GM19025 (cell line): ENCODE results near the gene COPB1.

Experiments
- ATAC-seq: cut with Tn5 transposase; IDR thresholded peaks from one replicate; pipeline ENCODE4 v1.9.1; 2021; ENCODE audit warnings: mild to moderate bottlenecking, low read depth, moderate library complexity; ENCODE audit not compliant: unreplicated experiment

COPB1 gene

DNA sequence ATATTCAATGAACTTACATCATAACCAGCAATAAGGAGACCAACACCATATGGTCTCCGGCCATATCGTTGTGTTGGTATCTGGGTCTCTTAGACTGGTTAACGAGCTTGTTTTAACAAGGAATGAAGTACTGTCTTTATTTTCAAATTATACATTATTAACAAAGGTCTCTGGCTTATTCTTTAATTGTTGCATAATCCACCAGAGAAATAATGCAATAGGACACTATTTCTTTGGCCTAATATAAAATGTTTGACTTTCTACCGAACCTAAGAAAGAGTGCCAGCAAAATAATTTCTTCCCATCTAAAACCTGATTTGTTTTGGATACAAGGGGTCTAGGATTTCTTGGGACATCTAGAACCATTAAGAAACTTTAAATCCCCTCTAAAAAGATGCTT is 14.2 kb upstream of the COPB1 start:
- ATAC-seq: no peak

DNA sequence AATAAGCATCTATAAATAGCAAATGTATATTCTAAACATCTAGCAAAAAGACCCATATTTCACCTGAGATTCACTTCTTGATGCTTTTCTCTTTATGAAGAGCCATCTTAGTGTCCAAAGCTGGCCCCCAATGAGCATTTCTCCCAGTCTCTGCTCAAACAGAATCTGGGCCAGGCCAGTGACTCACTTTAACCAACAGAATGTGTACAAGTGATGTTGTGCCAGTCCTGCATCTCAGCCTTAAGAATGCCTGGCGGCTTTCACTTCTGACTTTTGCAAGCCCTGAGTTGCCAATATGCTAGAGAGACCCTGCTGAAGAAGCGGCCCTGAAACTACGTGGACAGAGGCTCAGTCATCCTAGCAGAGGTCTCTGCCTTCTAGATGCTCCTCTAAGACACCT is 6.9 kb upstream of the COPB1 start:
- no peak for ATAC-seq

DNA sequence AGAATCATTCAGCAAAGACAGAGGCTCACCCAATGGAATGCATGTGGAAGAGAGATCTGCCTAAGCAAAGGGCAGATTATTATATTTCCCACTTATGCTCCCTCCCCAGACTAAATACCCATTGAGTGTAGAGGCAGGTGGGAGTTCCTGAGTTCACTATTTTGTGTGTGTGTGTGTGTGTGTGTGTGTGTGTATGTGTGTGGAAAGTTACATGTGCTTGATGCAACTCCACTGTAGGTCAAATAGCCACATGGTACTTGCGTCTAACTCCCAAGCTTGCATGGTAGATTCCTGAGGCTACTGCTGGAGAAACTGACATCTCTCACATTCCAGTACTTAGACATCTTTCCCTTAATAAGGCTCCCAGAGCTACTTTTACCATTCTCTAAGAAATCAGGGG is 3.4 kb upstream of the COPB1 start:
- ATAC-seq: no peak

DNA sequence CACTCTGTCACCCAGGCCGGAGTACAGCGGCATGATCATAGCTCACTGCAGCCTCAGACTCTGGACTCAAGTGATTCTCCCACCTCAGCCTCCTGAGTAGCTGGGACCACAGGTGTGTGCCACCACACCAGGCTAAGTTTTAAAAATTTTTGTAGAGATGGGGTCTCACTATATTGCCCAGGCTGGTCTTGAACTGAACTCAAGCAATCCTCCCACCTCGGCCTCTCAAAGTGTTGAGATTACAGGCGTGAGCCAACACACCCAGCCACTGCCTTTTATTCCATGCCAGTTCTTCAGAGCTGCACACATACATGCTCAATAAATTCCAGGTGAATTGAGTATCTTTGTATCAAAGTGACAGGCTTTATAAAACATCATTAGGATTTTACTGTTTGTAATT is 2.4 kb upstream of the COPB1 start:
- ATAC-seq: no peak

DNA sequence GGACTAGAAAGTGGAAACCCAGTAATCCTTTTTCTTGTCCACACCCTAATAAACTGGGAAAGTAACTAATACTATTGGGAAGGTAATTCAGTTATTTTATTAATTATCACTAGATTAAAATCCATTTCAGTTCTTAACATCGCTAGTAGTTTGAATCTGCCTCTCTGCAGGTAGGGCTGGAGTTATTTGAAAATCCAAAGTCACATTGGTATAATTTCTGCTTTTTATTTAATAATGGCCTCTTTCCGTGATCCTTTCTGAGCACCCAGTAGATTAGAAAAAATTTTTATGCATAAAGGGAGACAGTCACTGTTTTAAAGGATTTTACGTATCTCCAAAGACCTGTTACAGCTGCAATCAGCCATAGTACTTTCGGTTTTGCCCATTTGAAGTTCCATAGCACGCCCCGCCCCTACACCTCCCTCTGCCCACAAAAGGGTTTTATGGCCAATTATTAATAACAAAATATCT is 605 bp upstream of the COPB1 start:
- peak; percentile 35 for ATAC-seq

DNA sequence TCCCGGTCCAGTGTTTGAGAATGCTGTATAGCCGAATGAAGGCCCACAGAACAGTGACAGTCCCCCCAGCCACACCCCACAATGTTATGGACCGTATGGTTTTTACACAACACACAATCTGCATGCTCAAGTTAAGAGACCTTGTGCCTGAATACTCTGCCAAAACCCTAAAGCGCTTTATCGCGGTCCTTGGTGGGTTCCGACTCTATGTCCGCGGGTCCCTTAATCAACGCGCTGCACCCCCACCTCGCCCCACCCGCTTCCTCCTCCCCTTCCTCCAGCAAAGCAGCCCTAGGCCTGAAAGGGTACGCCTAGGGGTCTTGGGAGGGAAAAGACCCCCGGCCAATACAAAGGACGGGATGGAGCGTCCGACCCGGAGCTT is 442 bp downstream of the COPB1 start:
- ATAC-seq: no peak

DNA sequence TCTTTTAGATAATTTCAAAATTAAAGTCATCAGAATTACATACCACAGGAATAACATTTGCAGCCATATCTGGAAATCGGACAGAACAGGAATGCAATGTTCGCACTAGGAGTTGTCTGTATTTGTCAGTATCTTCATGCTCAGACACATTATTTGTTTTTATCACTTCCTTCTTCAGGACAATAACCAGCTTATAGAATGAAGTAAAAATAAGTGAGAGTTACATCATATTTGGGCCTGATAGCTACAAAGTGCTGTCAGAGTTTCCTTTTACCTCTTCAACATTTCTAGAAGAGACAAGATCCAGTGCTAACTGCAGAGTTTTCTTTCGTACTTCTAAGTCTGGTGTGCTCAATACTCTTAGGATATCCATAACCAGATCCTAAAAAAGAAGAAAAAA is 18.9 kb downstream of the COPB1 start:
- ATAC-seq: no peak

DNA sequence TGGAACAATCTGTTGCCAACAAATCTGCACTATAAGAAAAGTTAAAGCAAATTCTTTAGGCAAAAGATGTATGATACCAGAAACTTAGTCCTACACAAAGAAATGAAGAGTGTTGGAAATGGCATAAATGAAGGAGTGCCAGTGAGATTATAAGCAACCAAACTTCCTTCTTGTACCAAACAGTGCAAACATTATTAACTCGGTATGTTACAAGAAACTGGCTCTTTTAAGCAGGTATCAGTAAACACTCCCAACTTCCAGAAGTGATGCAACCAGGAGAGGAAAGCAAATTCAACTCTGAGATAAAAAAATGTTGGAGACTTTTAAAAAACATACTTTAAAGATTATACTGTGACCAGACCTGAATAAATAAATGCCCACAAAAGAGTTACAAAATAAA is 28.5 kb downstream of the COPB1 start:
- no peak for ATAC-seq

DNA sequence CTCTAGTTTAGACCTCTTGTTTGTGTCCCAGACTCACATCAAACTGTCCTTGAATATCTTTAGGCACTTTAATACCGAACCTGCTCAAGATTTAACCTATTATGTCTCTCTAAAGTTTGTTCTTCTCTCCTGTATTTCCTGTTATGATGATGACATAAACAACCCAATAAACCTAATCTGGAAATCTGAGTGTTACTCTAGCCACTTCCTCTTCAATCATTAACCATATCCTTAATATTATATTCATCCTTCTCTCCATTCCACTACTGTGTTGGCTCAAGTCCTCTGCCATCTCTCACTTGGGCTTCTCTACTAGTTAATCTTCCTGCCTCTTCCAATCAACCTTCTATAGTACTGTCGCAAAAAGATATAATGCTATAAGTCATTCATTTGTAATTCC is 36.0 kb downstream of the COPB1 start:
- no peak for ATAC-seq

DNA sequence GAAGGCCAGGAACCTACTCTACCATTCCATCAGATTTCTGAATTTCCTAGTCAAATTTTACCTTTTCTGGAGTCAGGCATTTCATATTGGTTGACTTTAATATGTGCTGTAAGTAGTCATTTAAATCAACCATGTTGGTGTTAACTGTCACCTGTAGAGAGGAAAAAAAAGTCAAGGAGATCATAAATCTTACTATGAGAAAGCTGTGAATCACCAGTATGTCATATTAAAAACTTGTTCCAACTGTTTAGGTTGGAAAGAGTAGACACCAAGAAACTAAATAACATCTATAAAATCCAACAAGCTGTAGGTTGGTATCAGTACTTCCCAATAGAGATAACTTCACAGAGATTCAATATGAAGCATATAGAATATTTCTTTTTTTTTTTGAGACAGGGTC is 39.5 kb downstream of the COPB1 start:
- no peak for ATAC-seq

DNA sequence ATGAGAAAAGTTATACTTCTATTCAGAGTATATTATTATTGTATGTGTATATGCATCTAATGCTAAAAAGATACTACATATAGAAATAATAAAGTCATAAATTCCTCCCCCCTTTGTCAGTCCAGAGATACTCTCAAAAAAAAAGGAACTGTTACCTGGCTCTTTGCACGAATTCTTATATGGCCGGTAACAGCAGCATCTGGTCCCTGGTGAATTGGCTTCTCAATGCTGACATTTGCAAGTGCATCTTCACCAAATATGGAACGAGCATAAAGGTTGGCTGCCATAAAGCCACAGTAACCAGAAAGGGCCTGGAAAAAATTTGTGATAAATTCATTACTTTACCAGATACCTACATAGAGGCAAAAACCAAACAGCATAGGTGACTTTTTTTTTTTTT is 41.2 kb downstream of the COPB1 start:
- no peak for ATAC-seq

DNA sequence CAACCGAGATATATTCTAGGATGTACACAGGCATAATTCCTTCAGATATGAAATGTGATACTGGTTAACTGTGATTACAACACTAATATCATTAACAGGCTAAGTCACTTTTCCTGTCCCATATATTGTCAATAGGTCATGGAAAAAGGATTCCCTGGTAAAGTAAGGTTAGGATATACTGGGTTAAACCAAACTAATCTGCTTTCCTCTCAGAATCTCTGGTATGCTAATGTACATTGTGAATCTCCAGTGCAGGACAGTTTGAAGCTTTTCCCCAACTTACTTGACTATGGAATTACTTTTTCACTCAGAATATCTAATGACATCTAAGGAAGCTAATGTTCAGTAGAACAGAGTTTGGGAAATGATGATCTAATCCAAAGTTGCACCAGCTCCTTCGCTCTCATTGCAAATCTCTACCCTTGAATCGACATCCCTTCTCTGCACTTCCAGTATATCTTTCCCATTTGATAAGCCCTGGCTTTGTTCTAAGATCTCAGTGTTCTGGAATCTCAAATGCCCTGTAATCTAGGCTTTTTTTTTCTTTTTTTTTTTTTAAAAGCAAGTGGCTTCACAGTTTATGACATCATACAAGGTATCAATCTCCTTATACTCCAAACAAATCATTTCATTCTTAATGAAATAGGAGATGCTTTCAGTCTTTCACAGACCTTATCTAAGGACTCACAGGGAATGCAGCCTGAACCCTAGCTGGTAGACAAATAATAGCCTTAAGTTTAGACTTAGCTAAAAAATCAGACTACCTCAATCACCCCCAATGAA is 43.8 kb downstream of the COPB1 start:
- ATAC-seq: no peak

DNA sequence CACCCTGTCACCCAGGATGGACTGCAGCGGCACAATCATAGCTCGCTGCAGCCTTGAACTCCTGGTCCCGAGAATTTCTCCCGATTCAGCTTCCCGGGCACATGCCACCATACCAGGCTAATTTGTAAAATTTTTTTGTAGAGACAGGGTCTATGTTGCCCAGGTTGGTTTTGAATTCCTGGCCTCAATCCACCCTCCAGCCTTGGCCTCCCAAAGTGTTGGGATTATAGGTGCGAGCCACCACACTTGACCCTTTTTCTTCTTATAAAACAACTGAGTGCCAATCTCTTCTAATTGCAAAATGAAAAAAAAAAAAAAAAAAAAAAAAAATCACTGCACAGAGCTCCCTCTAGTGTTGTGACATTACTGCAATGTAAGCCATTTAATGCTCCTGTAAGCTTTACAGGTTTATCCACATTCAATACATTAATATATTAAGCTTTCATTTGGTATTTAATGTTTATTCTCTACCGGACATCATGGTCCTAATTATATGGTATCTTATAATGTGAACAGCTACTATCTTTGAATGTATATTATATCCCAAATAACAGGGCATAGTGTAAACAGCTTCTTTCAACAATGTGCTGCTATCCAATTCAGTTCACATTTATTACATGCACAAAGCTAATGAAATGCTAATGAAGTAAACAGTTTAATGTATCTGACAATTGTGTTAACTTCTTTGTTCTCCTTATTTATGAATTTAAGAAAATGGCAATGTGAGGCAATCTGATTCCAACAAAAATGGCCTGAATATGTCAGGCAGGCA is 44.6 kb downstream of the COPB1 start:
- ATAC-seq: no peak

DNA sequence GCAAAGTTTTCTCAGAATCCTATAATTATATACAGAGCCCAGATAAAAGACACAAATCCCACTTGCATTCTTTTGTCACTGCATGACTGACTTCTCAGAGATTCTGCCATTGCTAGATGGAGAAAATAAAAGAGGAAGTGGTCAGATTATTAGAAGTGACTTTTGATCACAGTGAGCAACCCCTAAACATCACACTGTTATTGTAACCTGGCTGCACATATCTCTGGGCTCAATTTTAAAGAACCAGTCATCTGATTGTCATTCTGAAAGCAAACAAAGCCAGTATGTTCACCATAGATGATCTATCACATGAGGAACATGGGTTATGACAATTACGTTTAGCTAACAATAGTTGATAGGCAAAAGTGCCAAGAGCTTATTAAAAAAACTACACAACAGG is 47.8 kb downstream of the COPB1 start:
- no peak for ATAC-seq

DNA sequence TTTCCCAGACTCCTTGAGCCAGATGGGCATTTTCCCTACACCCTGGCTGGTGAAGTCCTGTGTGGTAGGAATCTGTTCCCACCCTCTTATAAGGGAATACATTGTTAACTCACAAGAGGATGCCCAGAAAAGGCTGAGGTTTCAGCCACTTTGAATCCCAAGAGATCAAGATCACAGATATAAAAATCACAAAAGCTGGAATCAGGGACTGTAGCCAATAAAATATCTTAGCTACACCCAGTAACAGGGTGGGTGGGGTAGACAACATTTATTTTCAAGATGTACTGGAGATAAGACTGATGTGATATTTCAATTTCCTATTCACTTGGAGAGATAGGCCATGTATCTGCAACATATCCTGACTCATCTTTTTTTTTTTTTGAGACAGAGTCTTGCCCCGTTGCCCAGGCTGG is 50.3 kb downstream of the COPB1 start:
- no peak for ATAC-seq

DNA sequence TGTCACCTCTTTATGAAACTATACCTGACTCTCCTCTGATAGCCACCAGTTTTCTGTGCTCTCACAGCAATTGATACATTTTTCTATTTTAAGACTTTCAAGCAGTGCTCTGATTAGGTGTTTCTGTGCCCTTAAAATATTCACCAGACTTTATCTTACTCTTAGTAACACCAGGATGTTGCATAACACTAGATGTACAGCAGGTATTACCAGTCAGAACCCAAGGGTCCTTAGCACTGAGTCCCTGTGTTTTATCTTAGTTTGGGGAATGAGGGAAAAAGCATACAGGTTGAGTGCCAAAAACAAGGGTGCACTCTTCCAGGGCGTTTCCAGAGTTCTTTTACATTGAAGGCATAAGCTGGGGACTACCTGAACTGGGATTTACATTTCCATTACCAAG is 51.4 kb downstream of the COPB1 start:
- ATAC-seq: no peak

DNA sequence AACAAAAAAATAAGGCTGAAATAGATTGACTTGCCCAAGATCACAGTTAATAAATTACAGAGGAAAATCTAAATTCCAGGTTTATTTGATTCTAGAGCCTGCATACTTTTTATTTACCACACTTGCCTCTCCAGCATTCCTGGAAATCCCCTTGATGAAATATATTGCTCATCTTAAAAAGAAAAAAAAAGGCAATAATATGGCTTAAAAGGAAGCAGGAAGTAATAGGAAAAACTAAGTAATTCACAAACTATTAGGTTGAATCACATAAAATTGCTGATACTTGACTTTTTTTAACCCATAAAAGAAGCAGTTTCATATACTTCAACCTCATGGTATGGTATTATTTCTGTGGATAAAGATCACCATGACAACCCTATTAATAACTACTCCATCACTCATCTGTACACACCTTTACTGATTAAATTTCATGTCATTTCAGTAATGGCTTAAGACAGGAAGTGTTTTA is 52.9 kb downstream of the COPB1 start:
- no peak for ATAC-seq

DNA sequence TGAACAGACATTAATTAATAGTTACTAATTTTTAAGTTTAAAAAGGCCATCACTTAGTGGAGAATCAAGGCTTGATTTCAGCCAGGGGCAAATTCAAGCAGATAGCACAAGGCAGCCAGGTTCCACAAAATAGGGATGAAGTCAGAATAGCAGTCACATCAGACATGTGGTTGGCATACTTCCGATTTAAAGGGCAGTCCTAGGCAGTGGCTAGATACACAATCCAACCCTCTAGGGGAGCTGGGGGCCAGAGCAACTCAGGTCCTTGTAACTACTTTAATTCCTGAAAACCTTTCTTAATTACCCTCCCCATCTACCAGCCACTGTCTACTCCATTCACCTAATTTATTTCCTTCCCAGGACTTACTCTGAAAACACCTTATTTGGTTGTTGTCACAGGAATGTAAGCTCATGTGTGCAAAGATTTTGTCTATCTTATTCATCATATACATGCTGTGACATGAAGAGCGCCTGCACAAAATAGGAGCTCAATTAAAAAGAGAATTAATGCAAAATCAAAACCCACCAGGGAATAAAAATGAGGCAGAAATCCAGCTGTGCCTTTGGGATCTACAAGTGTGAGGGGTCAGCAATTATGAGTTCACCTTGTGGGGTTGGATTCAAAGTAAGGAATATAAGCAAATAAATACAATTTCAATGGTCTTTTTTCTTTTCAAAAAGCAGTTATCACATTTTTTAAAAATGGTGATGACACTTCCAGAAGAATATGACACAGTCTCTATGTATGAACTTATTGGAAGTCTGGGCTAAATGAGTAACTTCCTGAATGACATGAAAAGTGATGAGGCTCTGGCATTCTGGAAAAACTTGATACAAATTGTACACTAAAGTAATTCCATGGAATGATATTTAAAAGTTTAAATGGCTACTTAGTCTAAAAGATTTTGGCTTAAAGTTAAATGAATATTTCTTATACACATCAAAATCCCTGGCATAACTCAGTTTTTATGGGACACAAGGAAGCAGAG is 53.8 kb downstream of the COPB1 start:
- no peak for ATAC-seq

DNA sequence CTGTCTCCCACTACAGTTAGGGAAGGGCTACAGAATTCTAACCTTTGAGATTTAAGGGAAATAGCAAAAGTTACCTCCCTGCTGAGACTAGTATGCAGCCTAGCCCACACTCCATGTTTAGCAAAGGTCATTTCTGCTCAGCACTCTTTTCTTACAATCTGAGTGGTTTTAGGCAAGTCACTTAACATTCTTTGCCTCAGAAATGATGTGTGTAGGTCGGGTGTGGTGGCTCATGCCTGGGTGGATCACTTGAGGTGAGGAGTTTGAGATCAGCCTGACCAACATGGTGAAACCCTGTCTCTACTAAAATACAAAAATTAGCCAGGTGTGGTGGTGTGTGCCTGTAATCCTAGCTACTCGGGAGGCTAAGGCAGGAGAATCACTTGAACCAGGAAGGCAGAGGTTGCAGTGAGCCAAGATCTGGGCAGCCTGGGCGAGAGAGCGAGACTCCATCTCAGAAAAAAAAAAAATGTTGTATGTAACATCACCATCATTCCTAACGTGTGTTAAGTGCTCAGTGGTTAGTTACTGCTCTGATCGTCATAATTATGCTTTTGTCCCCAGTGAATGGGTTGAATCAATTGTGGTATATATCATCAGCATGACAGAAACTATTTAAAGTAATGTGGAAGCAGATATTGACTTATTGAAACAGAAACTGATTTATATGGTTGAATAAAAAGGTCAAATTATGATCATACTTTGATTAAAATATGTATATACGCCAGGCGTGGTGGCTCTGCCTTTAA is 55.0 kb downstream of the COPB1 start:
- no peak for ATAC-seq

DNA sequence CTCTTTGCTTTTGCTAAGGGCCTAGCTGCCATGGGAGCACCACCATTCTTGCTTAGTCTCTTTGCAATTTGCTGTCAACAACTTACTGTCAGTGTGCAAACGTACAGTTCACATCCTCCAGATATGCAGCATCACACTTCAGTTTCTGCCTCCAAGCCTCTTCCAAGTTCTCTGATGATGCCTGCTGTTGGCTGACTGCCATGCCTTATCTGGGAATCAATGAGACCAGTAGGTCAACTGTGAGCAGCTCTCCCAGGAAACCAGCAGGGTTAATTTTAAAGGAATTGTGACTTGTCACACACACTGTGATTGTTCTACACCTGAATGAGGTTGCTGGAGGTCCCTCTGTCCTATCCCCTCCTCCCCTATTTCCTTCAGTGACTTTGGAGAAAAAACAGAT is 56.0 kb downstream of the COPB1 start:
- ATAC-seq: no peak
